ENCODE measurements around the gene ATXN7. TPM values are rescaled to one million over a fixed set of nuclear protein-coding genes. Genes with fewer than 3 reads are reported as not detected.

Gene ATXN7
- total and polyA plus RNA-seq, 2 of the 4 experiments (the other 2 are of a cell fraction), result 8.6 to 13.6 TPM

- Histone ChIP-seq H2BK120ac (ENCODE audit: low read depth, low read length) (no peak overlapping the region), H3K23ac (ENCODE audit: low read depth, low read length) (no peak overlapping the region), H3K4me2 (ENCODE audit: low read depth, low read length) (no peak overlapping the region), H3K27ac (ENCODE audit: insufficient read depth, low read length) (no peak overlapping the region), H4K91ac (ENCODE audit: insufficient read depth, low read depth, low read length) (no peak overlapping the region), H2BK20ac (ENCODE audit: low read depth, low read length) (no peak overlapping the region), H3K4ac (ENCODE audit: low read depth, low read length) (no peak overlapping the region), H2AFZ (replicated peaks; ENCODE audit: low read length, poor library complexity) (no peak overlapping the region), H3K79me1 (ENCODE audit: low read depth in 1 of 2, low read length in 2 of 2) (peaks cover 45 to 81% of the 10 kb centered on the region in 2 experiments), H3K9ac (ENCODE audit: low read depth, low read length) (no peak overlapping the region), H3K9me3 (ENCODE audit: control insufficient read depth, insufficient read depth, low read length) (no peaks in the 10 kb centered on the region), H4K5ac (ENCODE audit: low read depth, low read length) (no peak overlapping the region), H3K18ac (ENCODE audit: low read depth, low read length) (no peak overlapping the region), H3K36me3 (ENCODE audit: control insufficient read depth, insufficient read depth, low read length) (peaks cover 4% of the 10 kb centered on the region), H4K8ac (ENCODE audit: low read depth in 2 of 2, low read length in 2 of 2) (no peak overlapping the region), H2AK9ac (replicated peaks; ENCODE audit: low read depth, low read length, poor library complexity) (no peak overlapping the region), H3K14ac (replicated peaks; ENCODE audit: low read depth, low read length) (no peak overlapping the region), H3K4me1 (ENCODE audit: control insufficient read depth, insufficient read depth, low read length) (no peaks in the 10 kb centered on the region), H3K56ac (ENCODE audit: extremely low read depth, insufficient read depth, low read length) (no peak overlapping the region), H2BK5ac (ENCODE audit: low read depth, low read length, poor library complexity, severe bottlenecking) (no peak overlapping the region), H2AK5ac (ENCODE audit: low read depth, low read length) (no peak overlapping the region), H3K9me1 (ENCODE audit: insufficient read depth, low read length) (peaks cover 3% of the 10 kb centered on the region; the same call in 1 of the 2 replicates), H3K4me3 (ENCODE audit: insufficient read depth, low read depth, low read length) (no peak overlapping the region), H2BK15ac (ENCODE audit: low read depth, low read length) (no peak overlapping the region), H4K20me1 (ENCODE audit: insufficient read depth, low read length) (peaks cover 51% of the 10 kb centered on the region; the same call in 1 of the 2 replicates), H3K27me3 (ENCODE audit: control insufficient read depth, insufficient read depth, low read length) (no peaks in the 10 kb centered on the region)
- no peak for DNase-seq
- TF ChIP-seq BHLHE40 (IDR thresholded peaks at IDR 0.05; ENCODE audit: low read depth, low read length), result no peak
- TF ChIP-seq, protein P1, sequence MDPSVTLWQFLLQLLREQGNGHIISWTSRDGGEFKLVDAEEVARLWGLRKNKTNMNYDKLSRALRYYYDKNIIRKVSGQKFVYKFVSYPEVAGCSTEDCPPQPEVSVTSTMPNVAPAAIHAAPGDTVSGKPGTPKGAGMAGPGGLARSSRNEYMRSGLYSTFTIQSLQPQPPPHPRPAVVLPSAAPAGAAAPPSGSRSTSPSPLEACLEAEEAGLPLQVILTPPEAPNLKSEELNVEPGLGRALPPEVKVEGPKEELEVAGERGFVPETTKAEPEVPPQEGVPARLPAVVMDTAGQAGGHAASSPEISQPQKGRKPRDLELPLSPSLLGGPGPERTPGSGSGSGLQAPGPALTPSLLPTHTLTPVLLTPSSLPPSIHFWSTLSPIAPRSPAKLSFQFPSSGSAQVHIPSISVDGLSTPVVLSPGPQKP (IDR thresholded peaks at IDR 0.05; ENCODE audit: borderline replicate concordance, low read depth, low read length), result no peak
- no peak for TF ChIP-seq FOS (IDR thresholded peaks at IDR 0.05; ENCODE audit: low read depth, low read length)
- no peak for TF ChIP-seq POLR2A (IDR thresholded peaks at IDR 0.05; ENCODE audit: low read depth, low read length)
- BruUV-seq (replicated peaks), result no TSS peak
- ChIA-PET POLR2A (ENCODE audit: unreplicated experiment) (no interaction called here), CTCF (no interaction called here)
- WGBS, 2 experiments (ENCODE audit: extremely low coverage in 2 of 2, insufficient read length in 1 of 2), result no CpG with 5 or more reads among the region's 3 CpGs
- in situ Hi-C loops (cut with MboI; ENCODE audit: low sequenced_read_pairs) (no loop called here), intact Hi-C loops (cut with micrococcal nuclease) (no loop called here), dilution Hi-C loops (cut with HindIII; ENCODE audit: low sequenced_read_pairs, unreplicated experiment) (no loop called here)
- ATAC-seq (ENCODE audit: low read depth), result no peak
Observed at GRCh38 chr3:63931290-63931689, 67.6 kb downstream of the ATXN7 start.
